Tibial artery (tissue), 4 donors: Measurements from ENCODE around the gene SCEL.

Experiments used
- DNase-seq, 2 donors: peaks; one replicate each; pipeline ENCODE4 v3.0.0-alpha.2; 2019
- H3K27ac ChIP-seq, 2 donors: fragments of 200-600 bp; sonication (generic) in 1 of 2; 1 replicate in 1 of 2; 2 replicates in 1 of 2; pipeline ENCODE4 v1.5.1; 2018 to 2019; ENCODE audit warnings: mild to moderate bottlenecking in 1 of 2
- H3K27me3 ChIP-seq, 2 donors: fragments of 200-600 bp; sonication (generic) in 1 of 2; one replicate each; pipeline versions ENCODE4 v1.5.1 to v1.6.0; 2016 to 2019
- H3K36me3 ChIP-seq, 3 donors: fragments of 200-600 bp; sonication (generic) in 2 of 3; one replicate each; pipeline ENCODE4 v1.5.1; 2016 to 2019; ENCODE audit warnings: mild to moderate bottlenecking in 2 of 3
- H3K4me1 ChIP-seq, 4 donors: fragments of 200-600 bp; sonication (generic) in 2 of 4; 1 replicate in 3 of 4; 2 replicates in 1 of 4; pipeline ENCODE4 v1.5.1; 2016 to 2019
- H3K4me3 ChIP-seq, 2 donors: fragments of 200-600 bp; sonication (generic) in 1 of 2; 1 replicate in 1 of 2; 2 replicates in 1 of 2; pipeline ENCODE4 v1.5.1; 2018 to 2019; ENCODE audit warnings: mild to moderate bottlenecking in 2 of 2
- H3K9me3 ChIP-seq, 3 donors: fragments of 200-600 bp; sonication (generic) in 1 of 3; one replicate each; pipeline ENCODE4 v1.5.1; 2016 to 2019
- CTCF ChIP-seq, 2 experiments: fragments of 200-600 bp in 1 of 2; fragments of 450-650 bp in 1 of 2; IDR thresholded peaks; one replicate each; pipeline ENCODE4 v1.5.1; 2017 to 2019; ENCODE audit warnings: antibody characterized with exemption in 2 of 2, mild to moderate bottlenecking in 1 of 2, moderate library complexity in 1 of 2
- intact Hi-C: fragments of 100-400 bp; cut with DNase I; formaldehyde crosslinking; loops from one replicate; pipeline ENCODE4 v1.15.0; 2023; ENCODE audit warnings: low total_unique reads

SCEL gene

GRCh38 chr13:77693449-77693940 lies 158.0 kb downstream of the SCEL start:
- H3K27me3 ChIP-seq: no peaks in the 10 kb centered on the region

More at GRCh38 chr13:77693449-77693940, 158.0 kb downstream of the SCEL start:
- intact Hi-C loops: loop anchor here (10.0 kb wide), 1 partner anchor 369 kb away; the partner anchor contains the start of gene MYCBP2
- TF ChIP-seq CTCF (IDR thresholded peaks at IDR 0.05): no peak
- Histone ChIP-seq H3K36me3 (no peaks in the 10 kb centered on the region), H3K27ac (no peak overlapping the region), H3K4me1 (peaks cover 0 to 4% (median 0%) of the 10 kb centered on the region in 4 donors), H3K9me3 (no peaks in the 10 kb centered on the region), H3K4me3 (no peak overlapping the region)
- DNase-seq: no peak
